Measurements from ENCODE around the gene NMU.

DNA sequence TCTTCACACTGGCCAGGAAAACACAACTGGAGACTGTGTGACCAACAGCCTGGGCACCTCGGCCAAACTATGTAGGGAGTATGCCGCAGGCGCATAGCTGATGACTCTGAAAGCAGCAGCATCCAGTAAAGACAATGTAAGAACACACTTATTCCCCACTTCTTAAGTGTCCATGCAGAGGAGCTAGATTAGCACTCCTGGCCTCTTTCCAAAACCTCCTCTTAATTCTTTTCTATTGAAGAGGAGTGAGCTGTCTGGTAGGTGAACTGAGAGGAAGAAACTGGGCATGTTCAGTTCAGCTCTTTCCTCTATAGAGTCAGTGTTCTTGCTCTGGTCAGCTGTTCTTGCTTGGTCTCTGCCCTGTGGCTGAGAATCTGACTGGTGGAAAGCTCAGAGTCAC lies 21.1 kb downstream of the NMU start:
- TF ChIP-seq, protein P1, sequence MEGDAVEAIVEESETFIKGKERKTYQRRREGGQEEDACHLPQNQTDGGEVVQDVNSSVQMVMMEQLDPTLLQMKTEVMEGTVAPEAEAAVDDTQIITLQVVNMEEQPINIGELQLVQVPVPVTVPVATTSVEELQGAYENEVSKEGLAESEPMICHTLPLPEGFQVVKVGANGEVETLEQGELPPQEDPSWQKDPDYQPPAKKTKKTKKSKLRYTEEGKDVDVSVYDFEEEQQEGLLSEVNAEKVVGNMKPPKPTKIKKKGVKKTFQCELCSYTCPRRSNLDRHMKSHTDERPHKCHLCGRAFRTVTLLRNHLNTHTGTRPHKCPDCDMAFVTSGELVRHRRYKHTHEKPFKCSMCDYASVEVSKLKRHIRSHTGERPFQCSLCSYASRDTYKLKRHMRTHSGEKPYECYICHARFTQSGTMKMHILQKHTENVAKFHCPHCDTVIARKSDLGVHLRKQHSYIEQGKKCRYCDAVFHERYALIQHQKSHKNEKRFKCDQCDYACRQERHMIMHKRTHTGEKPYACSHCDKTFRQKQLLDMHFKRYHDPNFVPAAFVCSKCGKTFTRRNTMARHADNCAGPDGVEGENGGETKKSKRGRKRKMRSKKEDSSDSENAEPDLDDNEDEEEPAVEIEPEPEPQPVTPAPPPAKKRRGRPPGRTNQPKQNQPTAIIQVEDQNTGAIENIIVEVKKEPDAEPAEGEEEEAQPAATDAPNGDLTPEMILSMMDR (IDR thresholded peaks at IDR 0.05): no peak
- TF ChIP-seq, protein P2, sequence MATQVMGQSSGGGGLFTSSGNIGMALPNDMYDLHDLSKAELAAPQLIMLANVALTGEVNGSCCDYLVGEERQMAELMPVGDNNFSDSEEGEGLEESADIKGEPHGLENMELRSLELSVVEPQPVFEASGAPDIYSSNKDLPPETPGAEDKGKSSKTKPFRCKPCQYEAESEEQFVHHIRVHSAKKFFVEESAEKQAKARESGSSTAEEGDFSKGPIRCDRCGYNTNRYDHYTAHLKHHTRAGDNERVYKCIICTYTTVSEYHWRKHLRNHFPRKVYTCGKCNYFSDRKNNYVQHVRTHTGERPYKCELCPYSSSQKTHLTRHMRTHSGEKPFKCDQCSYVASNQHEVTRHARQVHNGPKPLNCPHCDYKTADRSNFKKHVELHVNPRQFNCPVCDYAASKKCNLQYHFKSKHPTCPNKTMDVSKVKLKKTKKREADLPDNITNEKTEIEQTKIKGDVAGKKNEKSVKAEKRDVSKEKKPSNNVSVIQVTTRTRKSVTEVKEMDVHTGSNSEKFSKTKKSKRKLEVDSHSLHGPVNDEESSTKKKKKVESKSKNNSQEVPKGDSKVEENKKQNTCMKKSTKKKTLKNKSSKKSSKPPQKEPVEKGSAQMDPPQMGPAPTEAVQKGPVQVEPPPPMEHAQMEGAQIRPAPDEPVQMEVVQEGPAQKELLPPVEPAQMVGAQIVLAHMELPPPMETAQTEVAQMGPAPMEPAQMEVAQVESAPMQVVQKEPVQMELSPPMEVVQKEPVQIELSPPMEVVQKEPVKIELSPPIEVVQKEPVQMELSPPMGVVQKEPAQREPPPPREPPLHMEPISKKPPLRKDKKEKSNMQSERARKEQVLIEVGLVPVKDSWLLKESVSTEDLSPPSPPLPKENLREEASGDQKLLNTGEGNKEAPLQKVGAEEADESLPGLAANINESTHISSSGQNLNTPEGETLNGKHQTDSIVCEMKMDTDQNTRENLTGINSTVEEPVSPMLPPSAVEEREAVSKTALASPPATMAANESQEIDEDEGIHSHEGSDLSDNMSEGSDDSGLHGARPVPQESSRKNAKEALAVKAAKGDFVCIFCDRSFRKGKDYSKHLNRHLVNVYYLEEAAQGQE (IDR thresholded peaks at IDR 0.05; ENCODE audit: insufficient read depth in 1 of 2, low read depth in 2 of 2, low read length in 1 of 2): no peak
- TF ChIP-seq TCF7L2 (IDR thresholded peaks at IDR 0.05; ENCODE audit: low read depth, low read length) (no peak), POLR2AphosphoS5 (IDR thresholded peaks at IDR 0.05; ENCODE audit: low read depth, low read length) (no peak), SIN3A (IDR thresholded peaks at IDR 0.05; ENCODE audit: borderline replicate concordance, insufficient read depth, low read depth, low read length) (no peak)
